Osteocyte (in vitro differentiated cells): ENCODE data around the gene NFIA. TPM values are rescaled to one million over a fixed set of nuclear protein-coding genes. Genes with fewer than 3 reads are reported as not detected.

ENCODE experiments used
- DNase-seq: peaks from one replicate; pipeline ENCODE4 v3.0.0; 2021; ENCODE audit warnings: mixed read lengths; ENCODE audit not compliant: unreplicated experiment; ENCODE audit errors: extremely low spot score
- H3K27ac Mint-ChIP-seq: one replicate; pipeline ENCODE4 v1.8.0; 2021; ENCODE audit warnings: mild to moderate bottlenecking, mixed read lengths; ENCODE audit not compliant: unreplicated experiment
- H3K27me3 Mint-ChIP-seq: one replicate; pipeline ENCODE4 v1.8.0; 2021; ENCODE audit warnings: mixed read lengths; ENCODE audit not compliant: unreplicated experiment
- H3K36me3 Mint-ChIP-seq: one replicate; pipeline ENCODE4 v1.8.0; 2021; ENCODE audit warnings: mixed read lengths; ENCODE audit not compliant: unreplicated experiment
- H3K4me1 Mint-ChIP-seq: one replicate; pipeline ENCODE4 v1.8.0; 2021; ENCODE audit warnings: mixed read lengths; ENCODE audit not compliant: unreplicated experiment
- H3K4me3 Mint-ChIP-seq: one replicate; pipeline ENCODE4 v1.8.0; 2021; ENCODE audit warnings: mild to moderate bottlenecking, moderate library complexity, mixed read lengths; ENCODE audit not compliant: unreplicated experiment
- H3K9me3 Mint-ChIP-seq: one replicate; pipeline ENCODE4 v1.8.0; 2021; ENCODE audit warnings: mixed read lengths; ENCODE audit not compliant: unreplicated experiment
- CTCF ChIP-seq: fragments of 200-600 bp; sonication (generic); IDR thresholded peaks from 2 replicates; pipeline ENCODE4 v1.5.0; 2021; ENCODE audit warnings: antibody characterized with exemption, mild to moderate bottlenecking, moderate library complexity
- total RNA-seq: library from RNA; stranded (reverse); gene quantifications from 2 replicates; pipeline ENCODE4 v1.2.1, GENCODE V29; 2021

Gene NFIA
- total RNA-seq, 1 donor from 2014 or later = 46.7 TPM

- H3K27ac Mint-ChIP-seq = no peak overlapping the region
- no peak for DNase-seq
- no peak for TF ChIP-seq CTCF
- peaks cover 2% of the 10 kb centered on the region for H3K4me1 Mint-ChIP-seq
- H3K36me3 Mint-ChIP-seq = peaks cover 26% of the 10 kb centered on the region
- no peaks in the 10 kb centered on the region for H3K27me3 Mint-ChIP-seq
- H3K9me3 Mint-ChIP-seq = no peaks in the 10 kb centered on the region
- H3K4me3 Mint-ChIP-seq = no peak overlapping the region
Observed at GRCh38 chr1:61356016-61356415, 273.7 kb downstream of the NFIA start.

GRCh38 chr1:61356995-61357394, 274.6 kb downstream of the NFIA start:
- TF ChIP-seq CTCF = no peak
- Mint-ChIP-seq H3K36me3 (peaks cover 25% of the 10 kb centered on the region), H3K9me3 (no peaks in the 10 kb centered on the region), H3K4me3 (no peak overlapping the region), H3K4me1 (peaks cover 2% of the 10 kb centered on the region), H3K27me3 (no peaks in the 10 kb centered on the region), H3K27ac (no peak overlapping the region)
- no peak for DNase-seq

- Mint-ChIP-seq H3K36me3 (peaks cover 25% of the 10 kb centered on the region), H3K9me3 (no peaks in the 10 kb centered on the region), H3K27me3 (no peaks in the 10 kb centered on the region), H3K4me1 (peaks cover 2% of the 10 kb centered on the region), H3K27ac (no peak overlapping the region), H3K4me3 (no peak overlapping the region)
- TF ChIP-seq CTCF = no peak
- DNase-seq = no peak
Observed at GRCh38 chr1:61357539-61357938, 275.2 kb downstream of the NFIA start.

GRCh38 chr1:61358770-61359455, 276.6 kb downstream of the NFIA start:
- no peak overlapping the region for H3K27ac Mint-ChIP-seq
- H3K9me3 Mint-ChIP-seq = no peaks in the 10 kb centered on the region
- no peak for TF ChIP-seq CTCF
- no peak for DNase-seq
- H3K4me1 Mint-ChIP-seq = no peaks in the 10 kb centered on the region
- H3K4me3 Mint-ChIP-seq = no peak overlapping the region
- H3K36me3 Mint-ChIP-seq = peaks cover 21% of the 10 kb centered on the region
- H3K27me3 Mint-ChIP-seq = no peaks in the 10 kb centered on the region

GRCh38 chr1:61361931-61362330, 279.6 kb downstream of the NFIA start:
- no peak for TF ChIP-seq CTCF
- DNase-seq = no peak
- peaks cover 16% of the 10 kb centered on the region for H3K36me3 Mint-ChIP-seq
- no peaks in the 10 kb centered on the region for H3K4me1 Mint-ChIP-seq
- no peaks in the 10 kb centered on the region for H3K27me3 Mint-ChIP-seq
- no peaks in the 10 kb centered on the region for H3K9me3 Mint-ChIP-seq
- no peak overlapping the region for H3K4me3 Mint-ChIP-seq
- no peak overlapping the region for H3K27ac Mint-ChIP-seq
